GM19467 (cell line): Measurements from ENCODE around the gene BBX.
A peak's percentile ranks its signal among the peaks of the same experiment; 100 is the strongest.

Source experiments
- ATAC-seq: cut with Tn5 transposase; IDR thresholded peaks from one replicate; pipeline ENCODE4 v1.9.1; 2021; ENCODE audit warnings: mild to moderate bottlenecking, moderate library complexity; ENCODE audit not compliant: unreplicated experiment

Gene BBX

DNA sequence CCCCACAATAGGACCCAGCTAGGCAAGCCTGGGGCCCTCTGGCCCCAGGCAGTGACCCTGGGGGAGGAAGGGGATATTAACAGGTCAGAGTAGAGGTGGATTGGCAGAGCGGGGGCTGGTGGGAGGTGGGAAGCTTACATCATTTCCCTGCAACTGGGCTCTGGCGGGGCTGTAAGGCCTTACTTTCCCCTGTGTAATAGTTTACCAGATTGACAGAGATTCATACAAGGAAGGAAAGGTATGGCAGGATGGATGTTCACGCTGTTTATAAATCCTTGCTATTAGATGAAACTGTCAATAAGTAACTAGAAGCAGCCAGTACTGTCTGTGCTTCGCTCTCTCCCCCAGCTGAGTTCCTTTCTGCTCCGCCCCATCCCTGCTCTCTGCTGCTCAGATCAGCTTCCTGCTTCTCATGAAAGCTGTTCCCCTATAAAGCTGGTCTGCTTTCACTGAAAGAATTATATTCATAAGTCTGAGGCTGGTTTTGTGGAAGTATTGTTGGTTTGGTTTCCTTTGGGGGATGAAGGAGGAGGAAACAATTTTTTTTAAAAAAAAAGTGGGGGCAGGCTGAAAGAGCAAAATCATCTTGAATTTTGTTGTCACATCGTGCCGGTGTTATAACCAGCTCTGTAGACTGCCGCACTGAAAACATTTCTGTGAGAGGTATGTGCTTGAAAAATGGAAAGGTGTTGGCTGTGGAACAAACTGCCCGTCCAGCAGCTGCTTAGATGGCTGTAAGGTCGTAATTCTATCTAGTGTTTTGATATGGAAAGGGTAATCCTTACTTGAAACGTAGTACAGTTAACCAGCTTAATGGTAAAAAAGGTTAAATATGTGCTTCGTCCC lies 76.4 kb downstream of the BBX start:
- peak; percentile 95 for ATAC-seq

DNA sequence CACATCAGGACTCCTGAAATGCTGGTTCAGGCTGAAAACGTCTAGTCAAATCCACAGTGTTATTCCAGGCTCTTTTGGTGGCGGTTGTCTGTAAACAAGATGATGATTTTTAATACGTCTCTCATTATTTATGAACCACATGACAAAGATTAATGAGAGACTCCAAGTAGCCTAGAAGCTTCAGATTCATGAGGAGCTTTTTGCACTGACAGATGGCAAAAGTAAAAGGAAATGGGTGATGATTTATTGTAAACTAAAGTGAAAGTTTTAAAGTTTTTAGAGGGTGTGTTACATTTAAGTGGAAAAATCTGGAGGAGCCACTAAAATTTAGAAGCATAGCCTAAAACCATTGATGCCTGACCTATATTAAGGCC lies 77.0 kb downstream of the BBX start:
- ATAC-seq = no peak

DNA sequence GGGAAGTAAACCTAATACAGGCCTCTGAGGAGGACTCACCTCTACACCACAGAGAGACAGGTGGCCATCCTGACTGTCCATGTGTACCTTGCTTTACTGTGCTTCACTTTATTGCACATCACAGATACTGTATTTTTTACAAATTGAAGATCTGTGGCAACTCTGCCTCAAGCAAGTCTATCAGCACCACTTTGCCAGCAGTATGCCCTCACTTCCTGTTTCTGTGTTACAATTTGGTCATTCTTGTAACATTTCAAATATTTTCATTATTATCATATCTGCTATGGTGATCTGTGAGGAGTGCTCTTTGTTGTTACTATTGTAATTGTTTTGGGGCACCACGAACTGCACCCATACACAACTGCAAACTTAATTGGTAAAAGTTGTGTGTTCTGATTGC lies 78.0 kb downstream of the BBX start:
- no peak for ATAC-seq

DNA sequence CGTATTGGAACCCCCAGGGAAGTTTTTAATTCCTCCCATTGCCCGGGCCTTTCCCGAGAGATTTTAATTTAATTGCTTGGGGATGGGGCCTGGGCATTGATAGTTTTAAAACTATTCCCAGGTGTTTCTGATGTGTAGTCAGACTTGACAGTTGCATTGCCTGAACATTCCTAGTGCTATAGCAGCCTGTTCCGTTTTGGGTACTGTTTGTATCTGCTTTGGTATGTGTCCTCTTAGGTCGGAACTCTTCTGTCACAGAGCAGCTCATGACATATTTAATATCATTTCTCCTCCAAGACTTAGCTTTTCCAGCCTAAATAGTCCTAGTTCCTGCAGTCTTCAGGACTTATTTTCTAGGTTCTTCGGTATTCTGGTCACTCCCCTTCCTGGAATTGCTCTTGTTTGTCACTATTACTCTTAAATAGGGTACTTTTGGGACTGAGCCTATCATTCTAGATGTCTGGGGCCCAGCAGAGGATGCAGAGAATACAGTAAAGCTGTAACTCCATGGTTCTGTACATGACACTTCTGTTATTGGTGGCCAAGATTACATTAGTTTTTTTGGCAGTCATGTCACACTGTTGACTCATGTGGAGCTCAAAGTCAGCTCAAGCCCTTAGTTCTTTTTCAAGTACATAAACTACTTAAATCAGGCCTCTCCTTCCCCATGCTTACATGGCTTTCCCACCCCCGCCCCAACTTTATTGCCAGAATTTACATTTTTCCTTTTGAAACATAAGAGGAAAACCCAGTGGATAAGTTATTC lies 81.5 kb downstream of the BBX start:
- no peak for ATAC-seq

DNA sequence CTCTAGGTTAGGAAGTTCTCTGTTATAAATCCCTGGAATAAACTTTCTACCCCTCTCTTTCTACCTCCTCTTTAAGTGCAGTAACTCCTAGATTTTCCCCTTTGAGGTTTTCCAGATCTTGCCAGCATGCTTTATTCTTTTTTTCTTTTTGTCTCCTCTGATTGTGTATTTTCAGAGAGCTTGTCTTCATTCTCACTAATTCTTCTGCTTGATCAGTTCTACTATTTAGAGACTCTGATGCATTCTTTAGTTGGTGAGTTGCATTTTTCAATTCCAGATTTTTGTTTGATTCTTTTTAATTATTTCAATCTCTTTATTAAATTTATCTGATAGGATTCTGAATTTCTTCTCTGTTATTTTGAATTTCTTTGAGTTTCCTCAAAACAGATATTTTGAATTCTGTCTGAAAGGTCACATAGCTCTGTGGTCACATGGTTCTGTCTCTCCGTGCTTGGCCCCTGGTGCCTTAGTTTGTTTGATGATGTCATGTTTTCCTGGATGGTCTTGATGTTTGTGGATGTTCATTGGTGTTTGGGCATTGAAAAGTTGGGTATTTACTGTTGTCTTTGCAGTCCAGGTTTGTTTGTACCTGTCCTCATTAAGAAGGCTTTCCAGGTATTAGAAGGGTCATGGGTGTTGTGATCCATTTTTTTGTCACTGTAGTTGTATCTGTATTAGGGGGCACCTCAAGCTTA lies 89.2 kb downstream of the BBX start:
- ATAC-seq = no peak

DNA sequence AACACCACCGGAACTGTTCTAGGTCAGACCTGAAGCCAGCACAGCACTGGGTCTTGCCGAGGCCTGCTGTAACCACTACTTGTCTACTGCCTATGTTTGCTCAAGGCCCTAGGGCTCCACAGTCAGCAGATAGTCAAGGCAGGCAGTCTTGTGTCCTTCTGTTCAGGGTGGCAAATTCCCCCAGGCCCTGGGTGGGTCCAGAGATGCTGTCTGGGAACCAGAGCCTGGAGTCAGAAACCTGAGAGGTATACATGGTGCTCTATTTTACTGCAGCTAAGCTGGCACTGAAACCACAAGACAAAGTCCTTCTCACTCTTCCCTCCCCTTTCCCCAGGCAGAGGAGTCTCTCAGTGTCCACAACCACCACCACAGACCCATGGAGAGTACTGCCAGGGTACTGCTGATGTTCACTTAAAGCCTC lies 89.9 kb downstream of the BBX start:
- no peak for ATAC-seq

DNA sequence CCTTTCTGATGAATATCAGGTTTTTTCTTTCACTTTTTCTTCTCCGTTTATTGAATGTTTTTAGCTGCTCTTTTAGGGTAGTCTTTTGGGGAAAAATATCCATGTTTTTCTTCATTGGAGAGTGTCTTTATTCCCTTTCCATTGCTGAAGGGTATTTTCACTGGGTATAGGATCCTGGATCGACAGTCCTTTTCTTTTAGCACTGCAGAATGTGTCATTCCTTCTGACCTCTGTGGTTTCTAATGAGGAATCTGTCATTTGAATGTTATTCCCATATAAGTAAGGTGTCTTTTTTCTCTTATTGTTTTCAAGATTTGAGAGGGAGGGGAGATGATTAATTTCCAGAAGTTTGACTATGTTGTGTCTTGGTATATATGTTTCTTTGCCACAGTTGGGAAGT lies 96.8 kb downstream of the BBX start:
- ATAC-seq = no peak

DNA sequence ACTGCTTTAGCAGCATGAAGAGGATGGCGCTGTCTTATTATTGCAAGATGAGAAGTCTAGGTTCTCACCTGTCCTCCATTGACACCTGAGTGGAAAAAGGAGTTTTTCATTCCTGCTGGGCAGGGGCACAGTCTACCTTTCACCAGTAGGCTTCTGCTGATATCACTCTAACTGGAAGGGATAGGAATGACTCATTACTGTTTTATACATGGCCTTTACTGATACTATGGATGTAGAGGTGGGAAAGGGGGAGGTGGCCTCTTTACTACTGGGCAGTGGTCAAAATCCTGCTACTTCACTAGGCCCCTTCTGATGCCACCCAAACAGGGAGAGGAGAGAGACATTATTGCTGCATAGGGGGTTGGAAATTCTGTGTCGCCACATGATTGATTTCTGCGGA lies 97.8 kb downstream of the BBX start:
- no peak for ATAC-seq

DNA sequence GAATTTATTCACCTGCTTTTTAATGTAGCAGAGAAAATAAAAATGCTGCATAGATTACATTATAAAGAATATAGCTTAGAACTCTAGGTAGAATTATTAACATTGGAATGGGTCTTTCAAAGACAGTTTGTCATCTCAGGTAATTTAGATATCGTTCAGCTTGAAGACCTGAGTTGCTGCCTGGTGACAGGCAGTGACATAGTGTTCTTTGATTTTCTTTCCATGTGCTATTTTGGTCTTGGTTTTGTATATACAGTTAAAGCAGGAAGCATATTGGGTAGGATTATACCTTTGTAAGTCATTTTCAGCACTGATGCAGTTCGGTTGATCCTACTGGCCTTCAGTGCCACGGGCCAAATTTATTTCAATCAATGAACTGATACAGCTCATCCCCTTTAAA lies 98.7 kb downstream of the BBX start:
- ATAC-seq = no peak

DNA sequence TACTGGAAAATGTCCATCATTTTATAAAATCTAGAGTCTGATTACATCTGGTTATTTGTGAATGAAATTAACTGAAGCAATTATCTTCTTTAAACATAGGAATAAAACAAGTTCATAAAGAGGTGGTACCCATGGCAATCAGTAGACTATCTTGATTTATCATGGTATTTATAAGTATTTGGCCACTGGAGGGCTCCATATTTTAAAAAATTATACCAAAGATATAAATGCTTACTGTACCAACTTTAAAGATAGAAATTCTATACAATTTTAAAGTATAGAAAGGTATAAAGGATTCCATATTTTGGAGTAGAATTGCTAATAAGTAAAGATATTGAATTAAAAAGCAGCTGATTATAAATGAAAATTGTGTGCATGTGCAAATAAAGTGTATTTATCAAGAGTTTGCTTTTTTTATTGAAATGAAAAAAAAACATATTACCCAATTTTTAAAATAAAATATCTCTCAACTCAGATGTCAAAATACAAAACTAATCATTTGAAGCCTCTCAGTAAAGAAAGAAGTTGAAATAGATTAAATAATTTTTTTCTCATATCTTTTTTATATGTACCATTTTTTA lies 105.3 kb downstream of the BBX start:
- ATAC-seq = no peak

DNA sequence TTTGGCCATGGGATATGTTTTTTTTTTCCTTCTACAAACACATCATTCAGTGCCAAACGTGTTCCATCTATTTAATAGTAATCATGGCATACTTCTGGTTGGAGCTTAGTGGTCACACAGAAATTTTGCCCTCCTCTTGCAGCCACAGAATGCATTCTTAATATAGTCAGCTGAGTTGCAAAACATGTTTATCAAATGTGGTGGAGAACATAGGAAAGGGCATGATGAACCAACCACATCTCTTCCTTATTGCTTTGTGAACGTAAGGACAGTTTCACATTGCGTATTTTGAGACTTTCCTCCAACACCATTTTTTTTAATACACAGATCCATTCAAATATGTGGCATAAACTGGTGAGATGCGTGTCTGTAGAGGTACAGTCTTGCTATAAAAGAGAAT lies 106.8 kb downstream of the BBX start:
- ATAC-seq = no peak

DNA sequence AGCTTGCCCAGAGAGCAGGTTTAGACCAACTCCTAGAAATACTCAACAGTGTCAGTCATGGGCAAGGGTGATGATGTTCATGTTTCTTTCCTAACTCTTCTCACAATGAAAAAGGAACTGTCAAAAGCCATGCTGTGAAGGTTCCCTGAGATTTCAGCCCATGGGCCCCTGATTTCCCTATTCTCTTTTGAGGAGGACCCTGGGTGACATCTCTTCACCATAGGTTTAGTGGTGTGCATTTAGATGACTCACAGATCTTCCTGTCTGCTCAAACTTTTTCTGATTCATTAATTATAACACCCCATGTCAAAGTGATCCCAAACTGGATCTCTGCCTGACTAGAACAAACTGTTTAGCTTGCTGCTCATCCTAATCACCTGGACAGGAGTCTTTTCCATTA lies 108.0 kb downstream of the BBX start:
- no peak for ATAC-seq

DNA sequence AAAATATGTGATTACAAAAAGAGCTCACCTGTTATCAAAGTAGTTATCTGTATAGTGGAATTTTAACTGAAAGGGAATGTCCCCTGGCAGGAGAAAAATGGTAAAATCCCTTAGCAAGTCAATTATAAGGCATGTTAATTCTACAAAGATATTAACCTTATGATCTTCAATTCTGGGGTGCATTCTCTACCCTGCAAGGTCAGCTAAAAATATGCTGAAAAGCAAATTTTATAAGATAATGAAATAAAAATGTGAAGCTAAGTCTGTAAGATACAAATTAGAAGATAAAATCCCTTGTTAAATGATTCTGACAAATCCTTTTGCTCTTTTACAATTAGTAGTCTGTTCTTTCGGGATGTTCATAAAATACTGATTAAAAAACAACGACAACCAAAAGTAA lies 109.8 kb downstream of the BBX start:
- no peak for ATAC-seq

DNA sequence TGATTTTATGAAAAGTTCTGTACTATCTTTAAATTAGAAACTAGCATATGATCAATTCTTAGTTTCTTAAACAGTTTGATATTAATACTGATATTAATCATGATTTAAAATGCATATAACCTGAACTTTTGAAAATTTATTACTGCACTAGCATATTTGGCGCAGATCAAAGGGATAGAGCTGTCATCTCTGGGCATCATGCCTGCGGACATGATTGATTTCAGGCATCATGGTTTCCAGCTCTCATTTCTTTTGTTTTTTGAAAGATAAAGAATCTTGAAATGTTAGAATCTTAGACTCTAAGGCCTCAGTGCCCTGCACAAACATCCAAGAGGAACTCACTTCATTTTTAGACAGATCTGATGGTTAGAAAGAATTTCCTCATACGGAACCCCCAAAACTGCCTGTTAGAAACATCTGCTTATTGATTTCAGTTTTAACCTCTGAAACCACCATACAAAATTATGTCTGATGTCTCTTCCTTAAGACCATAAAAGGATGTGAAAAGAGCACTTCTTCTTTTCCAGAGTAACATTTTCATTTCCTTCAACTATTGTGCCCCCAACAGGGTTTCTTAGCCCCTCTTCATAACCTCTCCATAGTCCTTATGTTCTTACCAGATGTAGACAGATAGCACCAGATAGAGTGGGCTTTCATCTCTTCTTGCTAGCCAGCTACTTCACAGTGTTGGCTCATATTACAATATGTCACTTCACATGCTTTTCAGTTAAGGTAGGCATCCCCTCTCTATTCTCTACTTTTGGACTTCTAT lies 110.8 kb downstream of the BBX start:
- ATAC-seq = peak; percentile 93

DNA sequence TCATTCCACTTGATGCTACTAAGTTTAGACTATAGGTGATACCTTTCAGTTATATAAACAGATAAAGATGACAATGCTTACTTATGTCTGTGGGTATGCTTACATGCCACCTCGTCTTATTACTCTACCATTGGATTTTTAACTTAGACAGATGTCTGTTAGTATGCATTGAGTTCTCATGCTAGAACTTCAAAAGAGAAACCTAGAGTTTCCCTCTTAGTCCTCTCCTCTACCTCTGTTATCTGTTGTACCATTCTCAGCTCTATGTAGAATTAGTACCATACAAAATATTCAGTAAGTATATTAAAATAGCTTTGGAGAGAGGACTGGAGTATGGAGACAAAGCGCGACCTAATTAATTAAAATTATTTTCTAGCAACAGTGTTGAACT lies 111.3 kb downstream of the BBX start:
- peak; percentile 29 for ATAC-seq

DNA sequence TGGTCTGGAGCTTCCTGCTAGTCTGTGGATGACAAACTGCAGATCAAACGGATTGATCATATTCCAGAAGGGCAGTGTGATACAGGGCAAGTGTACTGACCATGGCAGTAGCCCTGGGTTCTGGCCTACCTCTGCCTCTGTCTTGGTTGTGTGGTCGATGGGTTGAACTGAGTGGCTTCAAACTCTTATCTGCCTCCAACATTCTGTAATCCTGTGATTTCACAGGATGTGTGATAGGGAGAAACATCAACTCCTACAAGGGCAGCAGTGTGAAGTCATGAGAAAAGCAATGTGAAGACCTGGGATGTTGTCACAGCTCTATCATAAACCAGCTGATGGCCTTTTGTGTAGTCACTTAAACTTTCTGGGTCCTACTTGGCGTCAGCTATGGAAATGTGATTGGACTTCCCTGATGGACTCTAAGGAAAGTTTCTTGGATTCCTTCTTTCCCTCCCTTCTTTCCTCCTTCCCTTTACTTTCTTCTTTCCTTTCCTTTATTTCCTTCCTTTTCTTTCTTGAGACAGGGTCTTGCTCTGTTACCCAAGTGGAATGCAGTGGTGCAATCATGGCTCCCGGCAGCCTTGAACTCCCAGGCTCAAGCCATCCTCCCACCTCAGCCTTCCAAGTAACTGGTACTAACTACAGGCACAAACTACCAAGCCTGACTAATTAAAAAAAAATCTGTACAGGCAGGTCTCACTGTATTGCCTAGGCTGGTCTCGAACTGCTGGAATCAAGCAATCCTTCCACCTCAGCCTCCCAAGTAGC lies 114.8 kb downstream of the BBX start:
- ATAC-seq = no peak

DNA sequence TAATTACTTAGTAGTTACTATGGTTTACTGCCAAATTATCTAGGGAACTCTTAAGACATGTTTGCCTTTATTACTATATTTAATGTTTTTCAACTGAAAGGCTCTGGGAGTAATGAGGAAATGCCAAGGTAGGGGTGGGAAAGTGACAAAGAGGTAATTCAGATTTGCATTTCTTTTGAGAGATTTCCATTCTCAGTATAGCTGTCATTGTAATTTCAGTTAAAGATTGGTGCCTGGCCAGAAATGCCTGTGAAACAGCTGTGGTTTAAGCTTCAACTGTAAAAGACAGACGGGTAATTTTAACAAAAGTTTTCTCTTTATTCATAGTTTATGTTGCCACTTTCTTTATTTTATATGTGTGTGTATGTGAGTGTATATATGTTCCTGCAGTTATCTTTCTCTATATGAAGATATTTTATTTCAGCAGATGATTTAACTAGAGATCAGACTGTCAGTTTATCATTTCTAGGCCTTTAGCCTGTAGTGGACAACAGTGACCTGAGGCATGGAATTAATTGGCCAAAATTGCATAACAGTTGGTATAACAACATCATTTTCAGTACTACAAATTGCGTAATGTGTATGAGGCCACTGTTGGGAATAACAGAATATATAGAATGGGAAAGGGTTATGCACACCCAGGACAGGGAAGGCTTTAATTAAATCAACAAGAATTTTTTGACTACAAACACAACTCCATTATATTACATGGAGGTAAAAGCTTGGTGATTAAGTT lies 119.0 kb downstream of the BBX start:
- no peak for ATAC-seq

DNA sequence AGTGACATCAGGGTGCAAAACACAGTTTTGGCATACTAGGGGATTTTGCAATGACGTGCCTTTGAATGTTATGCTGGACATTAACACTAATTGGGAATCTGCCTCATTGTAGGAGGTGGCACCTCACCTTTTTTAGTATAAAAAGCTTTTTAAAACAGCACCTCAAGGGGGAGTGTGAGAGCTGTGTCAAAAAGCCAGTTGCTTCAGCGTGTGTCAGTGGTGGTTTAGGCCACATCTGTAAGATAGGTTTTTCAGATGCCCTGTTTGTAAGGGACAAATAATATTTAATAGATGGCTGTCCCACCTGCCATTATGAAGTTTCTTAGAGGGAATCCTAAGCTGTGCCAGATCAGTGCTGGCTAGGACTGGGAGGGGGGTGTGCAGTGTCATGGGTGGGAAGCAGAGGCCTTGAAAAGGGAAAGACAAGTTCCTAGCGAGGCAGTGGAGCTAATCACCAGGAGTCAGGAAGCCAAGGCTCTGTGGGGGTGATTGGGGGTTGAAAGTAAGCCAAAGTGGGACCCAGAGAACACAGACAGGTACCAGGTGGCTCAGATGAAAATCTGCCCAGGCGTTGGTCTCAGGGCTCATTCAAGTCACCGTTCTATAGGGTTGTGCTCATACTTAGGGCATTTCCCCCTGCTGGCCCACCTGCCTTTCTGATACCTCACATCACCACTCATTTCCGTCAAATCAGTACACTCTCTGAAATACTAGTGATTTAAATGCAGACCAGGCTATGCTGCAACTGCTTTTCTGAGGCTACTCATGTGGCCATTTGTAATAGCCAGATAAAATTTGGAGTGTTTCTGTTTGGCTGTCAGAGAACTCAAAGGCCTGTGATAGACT lies 120.5 kb downstream of the BBX start:
- ATAC-seq = no peak
